K562 (cell line): Measurements from ENCODE around the gene PTPN7. TPM values are rescaled to one million over a fixed set of nuclear protein-coding genes. Genes with fewer than 3 reads are reported as not detected.

Experiments
- ATF1 ChIP-seq, 2 experiments: fragments of 450-650 bp in 1 of 2; IDR thresholded peaks; 2 replicates each; pipeline ENCODE4 v1.6.1; 2016; ENCODE audit warnings: missing compliant biosample characterization in 1 of 2, missing genetic modification characterization in 1 of 2
- ATF7 ChIP-seq: fragments of 450-650 bp; IDR thresholded peaks from 2 replicates; pipeline ENCODE4 v1.7.1; 2014; ENCODE audit warnings: mild to moderate bottlenecking, moderate library complexity
- CEBPB ChIP-seq: fragments of 450-650 bp; IDR thresholded peaks from 2 replicates; pipeline ENCODE4 v1.6.1; 2016; ENCODE audit warnings: missing genetic modification characterization, missing compliant biosample characterization
- DNMT1 ChIP-seq: fragments of 450-650 bp; IDR thresholded peaks from 2 replicates; pipeline ENCODE4 v1.6.1; 2016; ENCODE audit warnings: antibody characterized with exemption, mild to moderate bottlenecking
- ETV5 ChIP-seq: sonication (generic); formaldehyde crosslinking; IDR thresholded peaks from 2 replicates; pipeline ENCODE4 v1.4.0; 2020; ENCODE audit warnings: low read depth, mild to moderate bottlenecking, missing genetic modification reagents
- FOXJ3 ChIP-seq: sonication (generic); formaldehyde crosslinking; IDR thresholded peaks from 2 replicates; pipeline ENCODE4 v1.4.0; 2020; ENCODE audit warnings: mild to moderate bottlenecking, missing genetic modification reagents
- HOXB6 ChIP-seq: fragments of 250-450 bp; sonication (Bioruptor Pico); IDR thresholded peaks from 2 replicates; pipeline ENCODE4 v1.5.1; 2022; ENCODE audit warnings: mild to moderate bottlenecking, borderline replicate concordance
- NBN ChIP-seq: fragments of 450-650 bp; IDR thresholded peaks from 2 replicates; pipeline ENCODE4 v1.6.1; 2016; ENCODE audit warnings: low read depth, mild to moderate bottlenecking
- PHF21A ChIP-seq: fragments of 450-650 bp; IDR thresholded peaks from 2 replicates; pipeline ENCODE4 v1.6.1; 2017; ENCODE audit warnings: low read depth, borderline replicate concordance
- POLR2AphosphoS5 ChIP-seq: IDR thresholded peaks from 2 replicates; pipeline ENCODE4 v1.6.1; 2011; ENCODE audit warnings: mild to moderate bottlenecking, low read depth, low read length, moderate library complexity; ENCODE audit not compliant: control insufficient read depth, insufficient read depth
- RBM34 ChIP-seq: fragments of 200-400 bp; formaldehyde crosslinking; IDR thresholded peaks from 2 replicates; pipeline ENCODE4 v1.6.1; 2018; ENCODE audit warnings: low read length, borderline replicate concordance; ENCODE audit not compliant: insufficient read depth
- SETDB1 ChIP-seq: IDR thresholded peaks from one replicate; pipeline ENCODE4 v1.6.1; 2012; ENCODE audit warnings: low read length, control low read depth, inconsistent platforms
- TAF9B ChIP-seq: fragments of 450-650 bp; IDR thresholded peaks from 2 replicates; pipeline ENCODE4 v1.6.1; 2018; ENCODE audit warnings: mild to moderate bottlenecking; ENCODE audit not compliant: partially characterized antibody
- ZNF133 ChIP-seq: fragments of 250-450 bp; sonication (Bioruptor Pico); IDR thresholded peaks from 2 replicates; pipeline ENCODE4 v1.4.0; 2020; ENCODE audit warnings: mild to moderate bottlenecking
- ZNF436 ChIP-seq: fragments of 250-450, 450-650 bp; sonication (Bioruptor Pico); formaldehyde crosslinking; IDR thresholded peaks from 2 replicates; pipeline ENCODE4 v1.7.0; 2020; ENCODE audit warnings: mild to moderate bottlenecking
- ZNF780A ChIP-seq: fragments of 250-450 bp; sonication (Bioruptor Pico); IDR thresholded peaks from 2 replicates; pipeline ENCODE4 v1.5.0; 2021; ENCODE audit warnings: mild to moderate bottlenecking
- polyA plus RNA-seq, 8 experiments: library from polyadenylated mRNA; depleted of rRNA in 4 of 8; stranded (reverse) in 5 of 8; unstranded in 3 of 8; fragments of >200 nt; fragmentation: Nextera tagmentation in 2 of 8; fragmentation: Illumina TruSeq in 1 of 8; extraction: Ambion mirVana in 2 of 8; extraction: Trizol in 1 of 8; gene quantifications; 2 replicates each; pipeline versions ENCODE4 v1.2.1 to v1.2.3, GENCODE V29; 2011 to 2014; ENCODE audit warnings: inconsistent platforms in 1 of 8, missing spikeins in 1 of 8
- total RNA-seq, 7 experiments: library from RNA; depleted of rRNA in 6 of 7; stranded (reverse); fragments of >200 nt in 6 of 7; fragmentation: Illumina TruSeq in 2 of 7; extraction: Trizol in 2 of 7; gene quantifications; 2 replicates each; pipeline versions ENCODE4 v1.2.1 to v1.2.3, GENCODE V29; 2011 to 2021; ENCODE audit warnings: low replicate concordance in 1 of 7
- TF ChIP-seq, protein P1 (sequence below): fragments of 450-650 bp; IDR thresholded peaks from 2 replicates; pipeline ENCODE4 v1.6.1; 2018; ENCODE audit not compliant: partially characterized antibody
- TF ChIP-seq, protein P2 (sequence below): fragments of 250-450 bp; sonication (Bioruptor Pico); IDR thresholded peaks from 2 replicates; pipeline ENCODE4 v1.8.0; 2022; ENCODE audit warnings: moderate library complexity, mild to moderate bottlenecking, inconsistent platforms
- TF ChIP-seq, protein P3 (sequence below): fragments of 250-450 bp; sonication (Bioruptor Pico); IDR thresholded peaks from 2 replicates; pipeline ENCODE4 v1.4.0; 2020

PTPN7 gene
- total and polyA plus RNA-seq, 9 of the 15 experiments (the other 6 are each of a cell fraction or from before 2014, with no cell fraction given): 18.7 to 144 (median 120) TPM

DNA sequence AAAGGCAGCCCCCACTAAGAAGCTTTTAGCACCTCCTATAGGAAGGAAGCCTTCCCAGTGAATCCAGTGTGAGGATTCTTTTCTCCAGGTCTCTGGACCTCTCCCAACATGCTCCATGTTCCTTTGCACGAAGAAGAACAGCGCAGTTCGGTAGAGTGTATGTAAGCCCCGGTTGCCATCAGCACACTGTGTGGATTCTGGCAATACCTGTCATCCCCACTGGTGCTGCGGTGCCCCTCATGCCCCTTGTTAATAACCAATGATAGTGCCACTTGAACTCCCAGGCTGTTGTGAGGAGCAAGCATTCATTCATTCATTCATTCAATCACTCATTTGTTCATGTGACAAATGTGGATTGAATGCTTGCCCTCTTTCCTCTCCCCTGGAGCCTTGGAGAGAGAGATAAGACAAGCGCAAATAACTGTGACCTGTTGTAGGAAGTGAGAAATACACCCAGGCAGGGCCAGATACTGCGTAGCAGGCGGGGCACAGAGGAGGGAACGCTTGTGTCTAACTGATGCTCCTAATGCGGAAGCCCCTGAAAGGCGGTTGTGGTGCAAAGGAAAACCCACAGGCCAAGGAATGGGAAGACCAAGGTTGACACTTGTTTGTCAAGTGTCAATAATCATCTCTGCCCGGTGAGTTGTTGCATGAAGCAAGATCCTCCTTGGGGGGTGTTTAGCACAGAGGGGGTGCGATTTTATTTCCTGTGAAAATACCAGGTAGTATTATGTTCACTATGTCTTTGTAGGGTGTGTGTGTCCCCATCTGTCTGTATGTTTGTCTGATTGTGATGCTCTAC is 43.0 kb upstream of the PTPN7 start (continued):
- TF ChIP-seq HOXB6: no peak
- TF ChIP-seq, protein P1, sequence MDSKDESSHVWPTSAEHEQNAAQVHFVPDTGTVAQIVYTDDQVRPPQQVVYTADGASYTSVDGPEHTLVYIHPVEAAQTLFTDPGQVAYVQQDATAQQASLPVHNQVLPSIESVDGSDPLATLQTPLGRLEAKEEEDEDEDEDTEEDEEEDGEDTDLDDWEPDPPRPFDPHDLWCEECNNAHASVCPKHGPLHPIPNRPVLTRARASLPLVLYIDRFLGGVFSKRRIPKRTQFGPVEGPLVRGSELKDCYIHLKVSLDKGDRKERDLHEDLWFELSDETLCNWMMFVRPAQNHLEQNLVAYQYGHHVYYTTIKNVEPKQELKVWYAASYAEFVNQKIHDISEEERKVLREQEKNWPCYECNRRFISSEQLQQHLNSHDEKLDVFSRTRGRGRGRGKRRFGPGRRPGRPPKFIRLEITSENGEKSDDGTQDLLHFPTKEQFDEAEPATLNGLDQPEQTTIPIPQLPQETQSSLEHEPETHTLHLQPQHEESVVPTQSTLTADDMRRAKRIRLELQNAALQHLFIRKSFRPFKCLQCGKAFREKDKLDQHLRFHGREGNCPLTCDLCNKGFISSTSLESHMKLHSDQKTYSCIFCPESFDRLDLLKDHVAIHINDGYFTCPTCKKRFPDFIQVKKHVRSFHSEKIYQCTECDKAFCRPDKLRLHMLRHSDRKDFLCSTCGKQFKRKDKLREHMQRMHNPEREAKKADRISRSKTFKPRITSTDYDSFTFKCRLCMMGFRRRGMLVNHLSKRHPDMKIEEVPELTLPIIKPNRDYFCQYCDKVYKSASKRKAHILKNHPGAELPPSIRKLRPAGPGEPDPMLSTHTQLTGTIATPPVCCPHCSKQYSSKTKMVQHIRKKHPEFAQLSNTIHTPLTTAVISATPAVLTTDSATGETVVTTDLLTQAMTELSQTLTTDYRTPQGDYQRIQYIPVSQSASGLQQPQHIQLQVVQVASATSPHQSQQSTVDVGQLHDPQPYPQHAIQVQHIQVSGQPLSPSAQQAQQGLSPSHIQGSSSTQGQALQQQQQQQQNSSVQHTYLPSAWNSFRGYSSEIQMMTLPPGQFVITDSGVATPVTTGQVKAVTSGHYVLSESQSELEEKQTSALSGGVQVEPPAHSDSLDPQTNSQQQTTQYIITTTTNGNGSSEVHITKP: peak; percentile 4
- 0 out of 2 replicates have a peak, but pooled peaks have one; percentile 13 for TF ChIP-seq ATF7
- no peak for TF ChIP-seq SETDB1
- TF ChIP-seq ETV5 (CRISPR knock-in tag): peak; percentile 77; the same call in 1 of the 2 replicates
- no peak for TF ChIP-seq FOXJ3 (CRISPR knock-in tag)
- TF ChIP-seq ATF1 (CRISPR knock-in tag; IDR thresholded peaks at IDR 0.05): no peak
- TF ChIP-seq ATF1 (tag; IDR thresholded peaks at IDR 0.05): peak; percentile 46
- no peak for TF ChIP-seq ZNF436 (CRISPR knock-in tag)
- TF ChIP-seq RBM34: no peak
- 0 out of 2 replicates have a peak, but pooled peaks have one; percentile 14 for TF ChIP-seq CEBPB (tag)
- no peak for TF ChIP-seq NBN
- TF ChIP-seq TAF9B: no peak
- TF ChIP-seq ZNF133 (CRISPR knock-in tag): no peak
- no peak for TF ChIP-seq DNMT1
- no peak for TF ChIP-seq PHF21A
- 0 out of 2 replicates have a peak, but pooled peaks have one; percentile 35 for TF ChIP-seq POLR2AphosphoS5
- TF ChIP-seq, protein P2, sequence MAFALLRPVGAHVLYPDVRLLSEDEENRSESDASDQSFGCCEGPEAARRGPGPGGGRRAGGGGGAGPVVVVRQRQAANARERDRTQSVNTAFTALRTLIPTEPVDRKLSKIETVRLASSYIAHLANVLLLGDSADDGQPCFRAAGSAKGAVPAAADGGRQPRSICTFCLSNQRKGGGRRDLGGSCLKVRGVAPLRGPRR (CRISPR knock-in tag): no peak
- TF ChIP-seq, protein P3, sequence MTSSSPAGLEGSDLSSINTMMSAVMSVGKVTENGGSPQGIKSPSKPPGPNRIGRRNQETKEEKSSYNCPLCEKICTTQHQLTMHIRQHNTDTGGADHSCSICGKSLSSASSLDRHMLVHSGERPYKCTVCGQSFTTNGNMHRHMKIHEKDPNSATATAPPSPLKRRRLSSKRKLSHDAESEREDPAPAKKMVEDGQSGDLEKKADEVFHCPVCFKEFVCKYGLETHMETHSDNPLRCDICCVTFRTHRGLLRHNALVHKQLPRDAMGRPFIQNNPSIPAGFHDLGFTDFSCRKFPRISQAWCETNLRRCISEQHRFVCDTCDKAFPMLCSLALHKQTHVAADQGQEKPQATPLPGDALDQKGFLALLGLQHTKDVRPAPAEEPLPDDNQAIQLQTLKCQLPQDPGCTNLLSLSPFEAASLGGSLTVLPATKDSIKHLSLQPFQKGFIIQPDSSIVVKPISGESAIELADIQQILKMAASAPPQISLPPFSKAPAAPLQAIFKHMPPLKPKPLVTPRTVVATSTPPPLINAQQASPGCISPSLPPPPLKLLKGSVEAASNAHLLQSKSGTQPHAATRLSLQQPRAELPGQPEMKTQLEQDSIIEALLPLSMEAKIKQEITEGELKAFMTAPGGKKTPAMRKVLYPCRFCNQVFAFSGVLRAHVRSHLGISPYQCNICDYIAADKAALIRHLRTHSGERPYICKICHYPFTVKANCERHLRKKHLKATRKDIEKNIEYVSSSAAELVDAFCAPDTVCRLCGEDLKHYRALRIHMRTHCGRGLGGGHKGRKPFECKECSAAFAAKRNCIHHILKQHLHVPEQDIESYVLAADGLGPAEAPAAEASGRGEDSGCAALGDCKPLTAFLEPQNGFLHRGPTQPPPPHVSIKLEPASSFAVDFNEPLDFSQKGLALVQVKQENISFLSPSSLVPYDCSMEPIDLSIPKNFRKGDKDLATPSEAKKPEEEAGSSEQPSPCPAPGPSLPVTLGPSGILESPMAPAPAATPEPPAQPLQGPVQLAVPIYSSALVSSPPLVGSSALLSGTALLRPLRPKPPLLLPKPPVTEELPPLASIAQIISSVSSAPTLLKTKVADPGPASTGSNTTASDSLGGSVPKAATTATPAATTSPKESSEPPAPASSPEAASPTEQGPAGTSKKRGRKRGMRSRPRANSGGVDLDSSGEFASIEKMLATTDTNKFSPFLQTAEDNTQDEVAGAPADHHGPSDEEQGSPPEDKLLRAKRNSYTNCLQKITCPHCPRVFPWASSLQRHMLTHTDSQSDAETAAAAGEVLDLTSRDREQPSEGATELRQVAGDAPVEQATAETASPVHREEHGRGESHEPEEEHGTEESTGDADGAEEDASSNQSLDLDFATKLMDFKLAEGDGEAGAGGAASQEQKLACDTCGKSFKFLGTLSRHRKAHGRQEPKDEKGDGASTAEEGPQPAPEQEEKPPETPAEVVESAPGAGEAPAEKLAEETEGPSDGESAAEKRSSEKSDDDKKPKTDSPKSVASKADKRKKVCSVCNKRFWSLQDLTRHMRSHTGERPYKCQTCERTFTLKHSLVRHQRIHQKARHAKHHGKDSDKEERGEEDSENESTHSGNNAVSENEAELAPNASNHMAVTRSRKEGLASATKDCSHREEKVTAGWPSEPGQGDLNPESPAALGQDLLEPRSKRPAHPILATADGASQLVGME (CRISPR knock-in tag): no peak
- no peak for TF ChIP-seq ZNF780A (CRISPR knock-in tag)
